ENCODE measurements around the gene ARHGEF10L.

The ARHGEF10L gene

DNA sequence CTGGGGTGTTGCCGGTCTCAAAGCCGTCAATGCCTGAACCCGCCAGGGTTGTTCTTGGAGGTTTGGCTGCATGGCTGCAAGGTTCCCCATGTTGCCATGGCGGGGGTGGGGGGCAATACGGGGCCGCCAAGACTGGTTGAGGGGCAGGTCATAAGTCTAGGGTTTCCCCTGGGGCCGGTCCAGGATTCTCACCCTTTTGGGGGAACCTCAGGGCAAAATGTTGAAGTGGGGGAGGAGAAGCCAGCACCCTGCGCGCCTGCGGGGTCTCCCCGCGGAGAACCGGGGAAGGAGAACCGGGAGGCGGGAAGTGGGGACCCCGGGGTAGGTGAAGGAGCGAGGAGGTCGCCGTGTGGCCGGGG, 401 bp upstream of the ARHGEF10L start:
- H3K27me3 ChIP-seq (replicated peaks; ENCODE audit: control insufficient read depth, insufficient read depth, low read length) = no peaks in the 10 kb centered on the region
- peaks cover 20% of the 10 kb centered on the region for H3K4me1 ChIP-seq (ENCODE audit: control insufficient read depth, insufficient read depth, low read length)
- no peaks in the 10 kb centered on the region for H3K9me3 ChIP-seq (ENCODE audit: control insufficient read depth, low read length)
- DNase-seq (ENCODE audit: low read depth) = no peak
- peak overlapping the region; percentile 65 for H3K4me3 ChIP-seq (ENCODE audit: low read length)
- peak overlapping the region; percentile 74 for H3K9ac ChIP-seq (ENCODE audit: low read length)
- H3K36me3 ChIP-seq (ENCODE audit: control insufficient read depth, insufficient read depth, low read length, severe bottlenecking) = no peaks in the 10 kb centered on the region

GRCh38 chr1:17540255-17541001, 930 bp downstream of the ARHGEF10L start:
- Histone ChIP-seq H3K9ac (ENCODE audit: low read length) (peak overlapping the region; percentile 98), H3K36me3 (ENCODE audit: control insufficient read depth, insufficient read depth, low read length, severe bottlenecking) (no peaks in the 10 kb centered on the region), H3K9me3 (ENCODE audit: control insufficient read depth, low read length) (no peaks in the 10 kb centered on the region), H3K4me1 (ENCODE audit: control insufficient read depth, insufficient read depth, low read length) (peaks cover 30% of the 10 kb centered on the region), H3K4me3 (ENCODE audit: low read length) (peak overlapping the region; percentile 98), H3K27me3 (replicated peaks; ENCODE audit: control insufficient read depth, insufficient read depth, low read length) (no peaks in the 10 kb centered on the region)
- DNase-seq (ENCODE audit: low read depth) = peak; percentile 67

GRCh38 chr1:17542645-17543044, 3.1 kb downstream of the ARHGEF10L start:
- Histone ChIP-seq H3K27me3 (replicated peaks; ENCODE audit: control insufficient read depth, insufficient read depth, low read length) (no peaks in the 10 kb centered on the region), H3K9me3 (ENCODE audit: control insufficient read depth, low read length) (no peaks in the 10 kb centered on the region), H3K9ac (ENCODE audit: low read length) (no peak overlapping the region), H3K4me1 (ENCODE audit: control insufficient read depth, insufficient read depth, low read length) (peaks cover 41% of the 10 kb centered on the region), H3K36me3 (ENCODE audit: control insufficient read depth, insufficient read depth, low read length, severe bottlenecking) (no peaks in the 10 kb centered on the region), H3K4me3 (ENCODE audit: low read length) (no peak overlapping the region)
- DNase-seq (ENCODE audit: low read depth) = no peak

GRCh38 chr1:17544776-17545350, 5.4 kb downstream of the ARHGEF10L start:
- Histone ChIP-seq H3K9me3 (ENCODE audit: control insufficient read depth, low read length) (no peaks in the 10 kb centered on the region), H3K9ac (ENCODE audit: low read length) (peak overlapping the region; percentile 66), H3K4me3 (ENCODE audit: low read length) (peak overlapping the region; percentile 55), H3K36me3 (ENCODE audit: control insufficient read depth, insufficient read depth, low read length, severe bottlenecking) (no peaks in the 10 kb centered on the region), H3K27me3 (replicated peaks; ENCODE audit: control insufficient read depth, insufficient read depth, low read length) (no peaks in the 10 kb centered on the region), H3K4me1 (ENCODE audit: control insufficient read depth, insufficient read depth, low read length) (peaks cover 30% of the 10 kb centered on the region)
- DNase-seq (ENCODE audit: low read depth) = no peak

DNA sequence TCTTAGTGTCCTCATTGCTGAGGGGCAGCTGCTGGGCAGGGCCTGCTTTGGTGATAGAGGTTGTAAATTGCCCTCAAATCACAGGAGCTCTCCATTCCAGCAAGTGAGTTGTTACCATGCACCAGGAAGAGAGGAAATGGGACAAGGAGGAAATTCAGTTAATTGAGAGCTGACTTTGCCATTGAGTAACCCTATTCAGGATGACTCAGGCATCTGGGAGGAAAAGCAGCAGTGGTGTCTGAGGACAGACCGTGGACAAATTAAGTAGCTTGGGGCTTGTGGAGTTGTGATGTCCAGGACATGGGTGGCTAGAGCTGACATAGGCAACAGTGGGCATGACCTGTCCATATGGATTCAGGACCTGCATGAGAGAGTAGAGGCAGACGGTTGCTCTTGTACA, 5.9 kb downstream of the ARHGEF10L start:
- peak; percentile 81 for DNase-seq (ENCODE audit: low read depth)
- H3K4me3 ChIP-seq (ENCODE audit: low read length) = peak overlapping the region; percentile 55
- no peaks in the 10 kb centered on the region for H3K36me3 ChIP-seq (ENCODE audit: control insufficient read depth, insufficient read depth, low read length, severe bottlenecking)
- H3K9ac ChIP-seq (ENCODE audit: low read length) = peak overlapping the region; percentile 66
- H3K4me1 ChIP-seq (ENCODE audit: control insufficient read depth, insufficient read depth, low read length) = peaks cover 30% of the 10 kb centered on the region
- H3K9me3 ChIP-seq (ENCODE audit: control insufficient read depth, low read length) = no peaks in the 10 kb centered on the region
- H3K27me3 ChIP-seq (replicated peaks; ENCODE audit: control insufficient read depth, insufficient read depth, low read length) = no peaks in the 10 kb centered on the region

- Histone ChIP-seq H3K27me3 (replicated peaks; ENCODE audit: control insufficient read depth, insufficient read depth, low read length) (no peaks in the 10 kb centered on the region), H3K4me3 (ENCODE audit: low read length) (no peak overlapping the region)
- no peak for DNase-seq (ENCODE audit: low read depth)
These were observed 7.6 kb downstream of the ARHGEF10L start for GRCh38 chr1:17546946-17547670.

GRCh38 chr1:17549384-17549783, 9.9 kb downstream of the ARHGEF10L start:
- no peaks in the 10 kb centered on the region for H3K9me3 ChIP-seq (ENCODE audit: control insufficient read depth, low read length)

More at GRCh38 chr1:17546946-17547670, 7.6 kb downstream of the ARHGEF10L start:
- Histone ChIP-seq H3K9ac (ENCODE audit: low read length) (no peak overlapping the region), H3K36me3 (ENCODE audit: control insufficient read depth, insufficient read depth, low read length, severe bottlenecking) (no peaks in the 10 kb centered on the region), H3K9me3 (ENCODE audit: control insufficient read depth, low read length) (no peaks in the 10 kb centered on the region), H3K4me1 (ENCODE audit: control insufficient read depth, insufficient read depth, low read length) (peaks cover 33% of the 10 kb centered on the region)

DNA sequence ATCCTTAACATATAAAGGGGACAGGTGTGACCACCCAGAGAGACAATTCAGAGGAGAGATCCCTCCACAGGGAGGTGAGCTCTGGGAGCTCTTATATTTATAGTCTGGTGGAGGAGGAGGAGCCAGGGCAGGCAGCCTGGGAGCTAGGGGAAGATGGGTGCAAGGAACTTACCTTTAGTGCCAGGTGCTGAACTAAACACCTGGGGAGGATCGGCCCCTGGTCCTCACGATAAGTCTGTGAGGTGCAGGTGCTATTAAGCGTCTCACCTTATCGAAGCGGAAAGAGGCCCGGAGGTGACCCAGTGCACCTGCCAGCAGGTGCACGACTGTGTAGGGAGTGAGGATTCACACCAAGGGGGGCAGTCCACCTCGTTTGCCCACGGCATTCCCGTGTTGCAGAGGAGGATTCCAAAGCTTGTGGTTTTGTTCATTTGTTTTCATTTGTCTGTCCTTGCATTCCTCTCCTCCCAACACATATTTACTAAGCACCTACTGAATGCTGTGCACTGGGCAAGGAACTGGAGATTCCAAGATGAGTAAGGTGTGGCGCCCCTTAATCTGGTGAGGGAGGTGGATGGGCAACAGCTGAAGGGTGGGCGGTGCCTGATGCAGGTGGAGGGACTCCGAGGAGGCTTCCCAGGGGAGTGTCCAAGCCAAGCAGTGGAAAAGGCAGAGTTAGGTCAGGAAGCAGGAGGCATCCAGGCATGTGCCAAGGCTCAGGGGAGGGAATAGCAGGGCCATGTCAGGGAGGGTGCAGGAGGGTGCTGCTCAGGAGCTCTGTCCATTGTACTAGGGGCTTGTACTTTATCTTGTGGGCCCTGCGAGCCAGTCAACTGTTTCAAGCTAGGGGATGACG, 11.5 kb downstream of the ARHGEF10L start:
- DNase-seq (ENCODE audit: low read depth) = no peak
- Histone ChIP-seq H3K36me3 (ENCODE audit: control insufficient read depth, insufficient read depth, low read length, severe bottlenecking) (no peaks in the 10 kb centered on the region), H3K9me3 (ENCODE audit: control insufficient read depth, low read length) (no peaks in the 10 kb centered on the region), H3K4me3 (ENCODE audit: low read length) (peak overlapping the region; percentile 13), H3K27me3 (replicated peaks; ENCODE audit: control insufficient read depth, insufficient read depth, low read length) (no peaks in the 10 kb centered on the region), H3K4me1 (ENCODE audit: control insufficient read depth, insufficient read depth, low read length) (peaks cover 41% of the 10 kb centered on the region), H3K9ac (ENCODE audit: low read length) (peak overlapping the region; percentile 18)

More at GRCh38 chr1:17549384-17549783, 9.9 kb downstream of the ARHGEF10L start:
- Histone ChIP-seq H3K4me3 (ENCODE audit: low read length) (no peak overlapping the region), H3K36me3 (ENCODE audit: control insufficient read depth, insufficient read depth, low read length, severe bottlenecking) (no peaks in the 10 kb centered on the region), H3K4me1 (ENCODE audit: control insufficient read depth, insufficient read depth, low read length) (peaks cover 50% of the 10 kb centered on the region), H3K27me3 (replicated peaks; ENCODE audit: control insufficient read depth, insufficient read depth, low read length) (no peaks in the 10 kb centered on the region), H3K9ac (ENCODE audit: low read length) (no peak overlapping the region)
- no peak for DNase-seq (ENCODE audit: low read depth)

DNA sequence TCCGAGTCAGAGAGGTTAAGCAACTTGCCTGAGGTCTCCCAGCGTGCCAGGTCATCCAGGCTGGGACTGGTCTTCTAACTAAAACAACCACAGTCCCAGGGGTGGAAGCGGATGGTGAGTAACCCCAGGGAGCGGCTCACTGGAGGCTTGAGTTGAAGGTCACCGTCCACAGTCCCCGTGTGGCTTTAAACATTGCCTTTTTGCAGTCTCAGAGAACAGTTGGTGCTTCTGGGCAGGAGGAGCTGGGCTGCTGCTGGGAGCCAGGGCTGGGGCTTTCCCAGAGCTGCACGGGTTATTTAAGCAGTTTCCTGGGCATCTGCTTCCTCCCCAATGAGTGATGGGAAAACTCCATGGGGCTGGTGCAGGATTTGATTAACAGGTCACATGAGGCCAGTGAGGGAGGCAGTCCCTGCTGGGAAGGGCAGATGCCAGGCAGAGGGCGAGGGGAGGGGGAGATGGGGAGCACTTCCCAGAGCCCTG, 12.3 kb downstream of the ARHGEF10L start:
- Histone ChIP-seq H3K9me3 (ENCODE audit: control insufficient read depth, low read length) (no peaks in the 10 kb centered on the region), H3K4me1 (ENCODE audit: control insufficient read depth, insufficient read depth, low read length) (peaks cover 35% of the 10 kb centered on the region), H3K9ac (ENCODE audit: low read length) (peak overlapping the region; percentile 41), H3K27me3 (replicated peaks; ENCODE audit: control insufficient read depth, insufficient read depth, low read length) (no peaks in the 10 kb centered on the region), H3K36me3 (ENCODE audit: control insufficient read depth, insufficient read depth, low read length, severe bottlenecking) (no peaks in the 10 kb centered on the region), H3K4me3 (ENCODE audit: low read length) (peak overlapping the region; percentile 13)
- peak; percentile 59 for DNase-seq (ENCODE audit: low read depth)

GRCh38 chr1:17553975-17554700, 14.6 kb downstream of the ARHGEF10L start:
- H3K9ac ChIP-seq (ENCODE audit: low read length) = peak overlapping the region; percentile 63
- no peaks in the 10 kb centered on the region for H3K9me3 ChIP-seq (ENCODE audit: control insufficient read depth, low read length)
- peaks cover 44% of the 10 kb centered on the region for H3K4me1 ChIP-seq (ENCODE audit: control insufficient read depth, insufficient read depth, low read length)
- no peaks in the 10 kb centered on the region for H3K36me3 ChIP-seq (ENCODE audit: control insufficient read depth, insufficient read depth, low read length, severe bottlenecking)
- H3K27me3 ChIP-seq (replicated peaks; ENCODE audit: control insufficient read depth, insufficient read depth, low read length) = no peaks in the 10 kb centered on the region
- peak; percentile 87 for DNase-seq (ENCODE audit: low read depth)
- H3K4me3 ChIP-seq (ENCODE audit: low read length) = no peak overlapping the region

All from adipocyte (in vitro differentiated cells).